GM18867 (cell line): ENCODE results near the gene TTC34.
"Not testable (repeated sequence)": the region's sequence is repeated elsewhere in the genome, so short reads cannot be mapped to it uniquely, and the experiment has no call there.

ENCODE experiments used
- ATAC-seq: cut with Tn5 transposase; IDR thresholded peaks from one replicate; pipeline ENCODE4 v1.9.1; 2021; ENCODE audit warnings: mild to moderate bottlenecking, moderate library complexity; ENCODE audit not compliant: unreplicated experiment

The TTC34 gene

DNA sequence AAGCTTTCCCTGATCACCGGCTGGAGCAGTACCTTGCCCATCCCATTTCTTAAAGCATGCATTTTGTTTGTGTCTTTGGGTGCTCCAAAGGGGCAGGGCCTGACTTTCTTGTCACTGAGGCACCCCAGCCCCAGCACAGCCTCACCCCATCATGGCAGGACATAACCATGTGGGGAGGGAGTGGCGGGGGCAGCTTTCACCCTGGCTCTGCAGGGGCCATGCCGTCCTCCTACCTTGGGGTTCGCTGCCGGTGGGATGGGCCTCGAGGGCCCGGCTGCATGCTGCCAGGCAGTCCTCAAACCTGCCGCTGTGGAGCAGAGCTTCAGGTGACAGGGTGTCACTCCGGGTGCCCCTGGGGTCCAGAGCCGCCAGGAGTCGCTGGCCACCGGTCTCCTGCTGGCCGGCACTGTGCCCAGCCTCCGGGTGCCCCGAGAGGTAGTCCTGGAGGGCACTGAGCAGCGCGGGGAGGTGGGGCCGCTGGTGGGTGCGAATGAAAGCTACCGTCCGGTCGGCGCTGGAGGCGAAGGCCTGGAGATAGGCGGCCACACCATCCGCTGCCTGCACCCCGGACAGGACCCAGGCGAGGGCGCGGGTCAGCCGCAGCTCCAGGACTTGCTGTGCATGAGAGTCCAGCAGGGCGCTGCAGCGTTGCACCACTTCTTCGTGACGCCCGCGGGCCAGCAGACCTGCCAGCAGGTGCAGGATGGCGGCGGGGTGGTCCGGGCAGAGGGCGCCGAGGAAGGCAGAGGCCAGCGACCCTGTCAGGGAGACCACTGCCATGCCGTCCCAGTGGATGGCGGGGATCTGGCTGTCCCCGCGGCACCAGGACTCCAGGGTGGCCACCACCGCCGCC, 1.5 kb downstream of the TTC34 start:
- no peak for ATAC-seq

DNA sequence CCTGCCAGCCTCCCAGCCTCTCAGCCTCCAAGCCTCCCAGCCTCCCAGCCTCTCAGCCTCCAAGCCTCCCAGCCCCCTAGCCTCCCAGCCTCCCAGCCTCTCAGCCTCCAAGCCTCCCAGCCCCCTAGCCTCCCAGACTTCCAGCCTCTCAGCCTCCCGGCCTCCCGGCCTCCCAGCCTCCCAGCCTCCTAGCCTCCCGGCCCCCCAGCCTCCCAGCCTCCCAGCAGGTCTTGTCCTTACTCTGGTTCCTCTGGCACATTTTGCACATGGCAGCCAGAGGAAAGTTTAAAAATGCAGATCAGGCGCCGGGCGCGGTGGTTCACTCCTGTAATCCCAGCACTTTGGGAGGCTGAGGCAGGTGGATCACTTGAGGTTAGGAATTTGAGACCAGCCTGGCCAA, 2.5 kb downstream of the TTC34 start:
- not testable (repeated sequence) for ATAC-seq

DNA sequence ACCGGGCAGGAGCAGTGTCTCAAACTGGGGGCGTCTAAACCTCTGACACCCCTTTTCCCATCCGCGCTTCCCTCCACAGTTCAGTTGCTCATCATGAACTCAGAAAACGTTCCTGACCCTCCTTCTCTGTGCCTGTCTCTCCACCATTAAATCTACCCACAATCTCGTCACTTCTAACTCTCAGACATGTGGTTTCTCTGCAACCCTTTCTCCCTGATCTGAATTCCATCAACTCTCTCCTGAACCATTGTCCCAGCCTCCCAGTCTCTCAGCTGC, 3.8 kb downstream of the TTC34 start:
- ATAC-seq, result no peak

DNA sequence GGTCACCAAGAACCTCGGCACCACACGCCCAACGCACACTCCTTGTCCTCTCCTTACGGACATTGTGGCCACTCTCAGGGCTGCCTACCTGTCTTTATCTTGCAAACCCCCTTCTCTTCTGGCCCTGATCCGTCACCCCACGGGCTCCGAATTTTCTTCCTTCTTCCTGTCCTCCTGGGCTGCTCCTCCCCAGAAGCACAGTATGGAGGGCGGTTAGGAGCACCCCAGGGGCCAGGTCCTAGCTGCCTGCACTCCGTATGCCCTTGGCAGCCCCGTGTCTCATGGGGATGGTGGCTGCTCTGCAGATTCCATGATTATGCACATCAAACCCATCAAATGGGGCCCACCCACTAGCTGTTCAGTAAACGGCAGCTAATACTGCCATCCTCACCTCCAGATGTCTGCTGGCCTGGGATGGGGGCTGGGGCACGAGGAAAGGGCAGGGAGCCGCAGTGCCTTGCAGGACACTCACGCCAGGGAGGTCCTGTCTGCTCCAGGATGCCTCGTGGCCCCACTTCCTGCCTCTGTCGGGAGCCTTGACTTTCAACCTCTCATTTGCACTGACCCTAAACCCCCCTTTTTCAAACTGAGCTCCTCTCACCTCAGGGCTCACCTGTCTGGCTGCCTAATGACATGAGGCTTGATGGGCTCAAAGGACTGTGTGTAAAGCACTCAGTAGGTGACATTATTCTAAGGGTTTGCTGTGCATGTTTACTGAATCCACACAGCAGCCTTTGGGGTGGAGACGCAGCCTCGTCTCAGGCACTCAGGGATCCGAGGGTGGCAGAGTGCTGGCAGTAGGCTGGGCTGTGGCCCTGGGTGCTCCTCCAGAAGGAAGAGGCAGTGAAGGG, 4.4 kb downstream of the TTC34 start:
- no peak for ATAC-seq

- ATAC-seq, result no peak
Observed at GRCh38 chr1:2795926-2796325, 5.6 kb downstream of the TTC34 start.

- no peak for ATAC-seq
Observed at GRCh38 chr1:2791027-2791760, 10.3 kb downstream of the TTC34 start.

GRCh38 chr1:2789986-2790581, 11.4 kb downstream of the TTC34 start:
- no peak for ATAC-seq

DNA sequence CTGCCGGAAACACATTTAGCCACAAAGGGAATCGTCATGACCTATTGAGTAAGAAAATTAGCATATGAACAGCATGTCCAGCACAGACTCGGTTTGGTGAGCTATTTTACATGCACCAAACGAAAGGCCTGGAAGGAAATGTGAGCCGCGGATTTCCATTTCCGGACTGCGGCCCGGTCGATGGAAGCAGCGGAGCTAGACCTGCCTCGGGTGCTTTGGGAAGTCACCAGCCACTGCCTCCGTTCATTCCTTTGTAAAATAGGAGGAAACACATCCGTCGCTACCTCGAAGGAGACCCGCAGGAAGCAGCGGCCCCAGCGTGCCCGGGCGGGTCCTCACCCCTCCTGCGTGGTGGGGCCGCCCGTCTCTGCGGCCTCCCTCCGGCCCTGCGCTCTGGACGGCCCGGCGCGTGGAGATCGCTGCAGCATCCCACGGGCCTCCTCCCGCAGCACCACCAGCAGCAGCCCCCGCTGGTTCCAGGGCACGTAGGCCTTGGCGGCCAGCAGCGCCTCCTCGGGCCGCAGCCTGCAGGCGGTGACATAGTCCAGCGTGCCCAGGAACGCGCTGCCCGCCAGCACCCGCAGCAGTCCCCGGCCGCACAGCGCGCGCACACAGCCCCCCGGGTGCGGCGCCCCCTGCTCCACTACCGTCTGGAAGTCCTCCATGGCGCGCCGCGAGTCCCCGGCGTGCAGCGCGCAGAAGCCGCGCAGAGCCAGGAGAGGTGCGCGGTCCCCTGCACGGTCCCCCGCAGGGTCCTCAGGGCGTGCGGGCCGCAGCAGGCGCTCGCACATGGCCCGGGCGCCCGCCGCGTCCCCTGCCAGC, 12.1 kb downstream of the TTC34 start:
- no peak for ATAC-seq

DNA sequence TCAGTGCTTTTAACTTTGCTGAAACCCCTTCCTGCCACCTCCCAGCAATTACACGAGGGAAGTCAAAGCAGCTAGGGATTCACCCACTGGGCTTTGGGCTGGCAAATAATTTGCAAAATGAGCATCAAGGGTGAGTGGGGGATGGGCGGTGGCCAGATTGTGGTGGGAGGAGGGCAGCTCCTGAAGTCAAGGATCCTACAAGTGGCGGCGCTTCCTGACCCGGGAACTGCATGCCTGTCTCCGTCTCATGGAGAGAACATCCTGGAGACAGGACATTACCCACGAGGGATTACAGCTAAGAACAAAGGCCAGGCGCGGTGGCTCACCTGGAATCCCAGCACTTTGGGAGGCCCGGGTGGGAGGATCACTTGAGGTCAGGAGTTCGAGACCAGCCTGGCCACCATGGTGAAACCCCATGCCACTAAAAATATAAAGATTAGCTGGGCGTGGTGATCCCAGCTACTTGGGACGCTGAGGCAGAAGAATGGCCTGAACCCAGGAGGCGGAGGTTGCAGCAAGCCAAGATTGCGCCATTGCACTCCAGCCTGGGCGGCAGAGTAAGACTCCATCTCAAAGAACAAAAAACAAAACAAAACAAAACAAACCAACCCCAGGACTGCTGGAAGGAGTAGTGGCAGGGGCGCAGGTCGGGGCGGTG, 12.9 kb downstream of the TTC34 start:
- ATAC-seq, result no peak

GRCh38 chr1:2787163-2787911, 14.2 kb downstream of the TTC34 start:
- ATAC-seq, result no peak

- no peak for ATAC-seq
Observed at GRCh38 chr1:2786329-2787162, 14.9 kb downstream of the TTC34 start.

DNA sequence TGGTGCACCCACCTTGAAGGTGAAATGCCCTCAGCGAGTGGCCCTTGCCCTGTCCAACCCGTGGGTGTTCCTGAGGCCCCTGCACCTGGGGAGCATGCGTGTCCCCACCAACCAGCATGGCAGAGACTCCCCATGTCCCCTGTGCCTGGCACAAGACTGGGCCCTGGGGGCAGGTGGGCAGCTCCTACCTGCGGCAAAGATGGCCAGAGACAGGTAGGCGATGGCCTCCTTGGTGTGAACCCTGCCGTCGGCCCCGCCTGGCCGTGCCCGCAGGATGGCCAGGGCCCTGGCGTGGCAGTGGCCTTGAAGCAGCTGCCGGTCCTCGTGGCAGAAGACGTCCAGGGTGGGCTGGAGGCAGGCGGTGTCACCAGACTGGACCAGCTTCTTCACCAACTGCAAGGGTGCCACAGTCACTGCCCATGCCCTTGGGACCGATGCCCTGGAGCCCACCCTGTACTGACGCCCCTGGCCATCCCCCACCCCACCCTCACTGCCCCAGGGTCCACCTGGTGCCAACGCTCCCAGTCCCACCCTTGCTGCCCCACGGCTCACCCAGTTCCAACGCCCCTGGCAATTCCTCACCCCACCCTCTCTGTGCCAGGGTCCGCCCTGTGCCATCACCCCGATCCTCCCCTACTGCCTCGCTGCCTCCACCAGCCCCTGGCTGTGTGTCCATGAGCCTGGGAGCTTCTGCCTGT, 15.7 kb downstream of the TTC34 start:
- no peak for ATAC-seq

DNA sequence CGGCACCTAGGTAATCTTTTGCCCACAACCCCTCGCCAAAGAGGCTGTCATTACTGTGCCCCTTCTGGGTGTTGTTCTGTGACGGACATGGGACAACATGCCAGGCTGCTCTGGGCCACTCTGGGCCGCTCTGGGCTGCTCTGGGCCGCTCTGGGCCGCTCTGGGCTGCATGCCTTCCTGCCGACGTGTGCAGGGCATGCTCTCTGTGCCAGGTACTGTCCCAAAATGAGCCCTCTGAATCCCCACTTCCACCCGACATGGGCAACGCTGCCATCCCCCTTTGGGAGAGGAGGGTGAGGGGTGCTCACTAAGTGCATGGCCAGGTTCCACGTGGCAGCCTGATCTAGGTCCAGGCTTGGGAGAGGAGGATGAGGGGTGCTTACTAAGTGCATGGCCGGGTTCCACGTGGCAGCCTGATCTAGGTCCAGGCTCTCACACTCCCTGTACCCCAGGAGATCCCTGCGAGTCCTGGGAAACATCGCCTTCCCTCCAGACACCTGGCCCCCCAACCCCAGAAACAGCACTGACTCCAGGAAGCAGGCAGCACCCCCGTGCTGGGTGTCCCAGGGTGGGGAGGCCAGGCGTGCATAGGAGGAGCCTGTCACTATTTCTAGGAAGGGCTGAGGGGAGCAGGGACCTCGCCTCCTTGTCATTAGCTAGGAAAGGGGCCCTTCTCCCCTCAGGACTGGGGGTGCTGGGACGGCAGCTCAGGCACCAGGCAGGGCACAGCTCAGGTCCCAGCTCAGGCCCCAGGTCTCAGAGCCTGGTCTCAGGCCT, 16.5 kb downstream of the TTC34 start:
- no peak for ATAC-seq

DNA sequence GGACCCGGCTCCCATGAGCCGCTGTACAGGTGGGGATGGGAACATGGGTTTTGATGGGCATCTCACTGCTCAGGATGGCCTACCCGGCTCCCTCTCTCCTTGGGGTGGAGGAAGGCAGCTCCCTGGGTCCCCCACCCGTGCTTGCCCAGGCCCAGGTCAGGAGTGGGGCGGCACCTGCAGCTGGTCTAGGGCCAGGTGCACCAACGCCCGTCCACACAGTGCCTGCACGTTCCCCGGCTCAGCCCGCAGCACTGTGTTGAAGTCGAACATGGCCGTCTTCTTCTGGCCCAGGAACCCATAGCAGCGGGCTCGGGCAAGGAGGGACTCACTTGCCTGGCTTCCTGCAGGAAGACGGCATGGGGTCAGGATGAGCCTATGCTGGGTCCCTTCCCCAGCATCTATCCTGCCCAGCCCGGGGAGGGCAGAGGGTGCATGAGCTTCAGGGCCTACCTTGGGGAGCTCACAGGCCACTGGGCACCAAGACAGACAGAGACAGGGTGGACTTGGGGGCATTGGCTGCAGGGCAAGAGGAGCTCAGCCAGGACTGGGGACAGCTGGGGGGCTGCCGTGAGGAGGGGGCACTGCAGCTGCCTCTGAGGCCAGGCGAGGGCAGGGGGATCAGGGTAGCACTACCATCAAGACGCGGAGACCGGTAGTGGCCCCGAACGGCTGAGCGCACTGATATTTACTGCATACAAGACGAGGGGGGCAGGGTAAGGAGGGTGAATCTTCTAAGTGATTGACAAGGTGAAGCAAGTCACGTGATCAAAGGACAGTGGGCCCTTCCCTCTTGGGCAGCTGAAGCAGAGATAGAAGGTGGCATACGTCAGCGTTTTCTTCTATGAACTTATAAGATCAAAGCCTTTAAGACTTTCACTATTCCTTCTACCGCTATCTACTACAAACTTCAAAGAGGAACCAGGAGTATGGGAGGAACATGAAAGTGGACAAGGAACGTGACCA, 17.8 kb downstream of the TTC34 start:
- ATAC-seq, result no peak

GRCh38 chr1:2783069-2783434, 18.4 kb downstream of the TTC34 start:
- no peak for ATAC-seq

GRCh38 chr1:2781627-2782026, 19.9 kb downstream of the TTC34 start:
- ATAC-seq, result no peak
